ENCODE results near the gene FNDC11. TPM values are rescaled to one million over a fixed set of nuclear protein-coding genes. Genes with fewer than 3 reads are reported as not detected.

Gene FNDC11
- not detected for total RNA-seq
- long read RNA-seq, result 0 reads

DNA sequence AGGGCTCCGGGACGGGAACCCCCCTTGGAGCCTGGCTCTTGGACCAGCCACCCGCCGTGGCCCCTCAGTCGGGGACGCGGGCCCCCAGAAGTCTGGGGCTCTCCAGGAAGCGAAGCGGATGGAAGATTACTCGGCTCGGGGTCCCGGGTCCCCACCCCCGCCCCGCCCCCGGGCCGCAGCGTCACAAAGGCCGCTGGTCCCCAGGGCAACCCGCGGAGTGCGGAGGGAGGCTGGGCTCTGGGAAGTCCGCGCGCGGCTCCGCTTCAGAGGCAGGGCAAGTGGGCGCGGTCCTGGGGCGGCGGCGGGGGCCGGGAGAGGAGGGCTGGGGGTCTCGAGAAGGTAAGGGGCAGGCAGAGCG is at the start of gene FNDC11:
Gene FNDC11 (plus strand): TSS at position 227 of the 358 bp plus-strand sequence. CDS start 1,505 bp downstream, outside the sequence.
- Histone ChIP-seq H3K4me1 (no peaks in the 10 kb centered on the region), H3K36me3 (peaks cover 0 to 3% (median 0%) of the 10 kb centered on the region in 4 donors), H3K27me3 (no peaks in the 10 kb centered on the region), H3K9me3 (no peaks in the 10 kb centered on the region), H3K27ac (no peak within 1 kb of the TSS), H3K4me3 (peak within 1 kb of the TSS; percentile 20 to 39 (median 37))
- peak; percentile 10 to 29 (median 18) for ATAC-seq
- WGBS (ENCODE audit: insufficient coverage, low coverage, low lambda C conversion rate, missing lambda C conversion rate), result 9% methylated on average over 12 of the region's 34 CpGs
- intact Hi-C loops (cut with DNase I), result no loop called here
- TF ChIP-seq POLR2A (IDR thresholded peaks at IDR 0.05), result no peak
- TF ChIP-seq, protein P1, sequence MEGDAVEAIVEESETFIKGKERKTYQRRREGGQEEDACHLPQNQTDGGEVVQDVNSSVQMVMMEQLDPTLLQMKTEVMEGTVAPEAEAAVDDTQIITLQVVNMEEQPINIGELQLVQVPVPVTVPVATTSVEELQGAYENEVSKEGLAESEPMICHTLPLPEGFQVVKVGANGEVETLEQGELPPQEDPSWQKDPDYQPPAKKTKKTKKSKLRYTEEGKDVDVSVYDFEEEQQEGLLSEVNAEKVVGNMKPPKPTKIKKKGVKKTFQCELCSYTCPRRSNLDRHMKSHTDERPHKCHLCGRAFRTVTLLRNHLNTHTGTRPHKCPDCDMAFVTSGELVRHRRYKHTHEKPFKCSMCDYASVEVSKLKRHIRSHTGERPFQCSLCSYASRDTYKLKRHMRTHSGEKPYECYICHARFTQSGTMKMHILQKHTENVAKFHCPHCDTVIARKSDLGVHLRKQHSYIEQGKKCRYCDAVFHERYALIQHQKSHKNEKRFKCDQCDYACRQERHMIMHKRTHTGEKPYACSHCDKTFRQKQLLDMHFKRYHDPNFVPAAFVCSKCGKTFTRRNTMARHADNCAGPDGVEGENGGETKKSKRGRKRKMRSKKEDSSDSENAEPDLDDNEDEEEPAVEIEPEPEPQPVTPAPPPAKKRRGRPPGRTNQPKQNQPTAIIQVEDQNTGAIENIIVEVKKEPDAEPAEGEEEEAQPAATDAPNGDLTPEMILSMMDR (IDR thresholded peaks at IDR 0.05), result no peak
- no peak for DNase-seq

- Histone ChIP-seq H3K27me3 (no peaks in the 10 kb centered on the region), H3K27ac (no peak overlapping the region), H3K9me3 (no peaks in the 10 kb centered on the region), H3K4me3 (no peak overlapping the region), H3K4me1 (no peaks in the 10 kb centered on the region), H3K36me3 (no peaks in the 10 kb centered on the region)
- 58% methylated on average over 6 of the region's 9 CpGs for WGBS (ENCODE audit: insufficient coverage, low coverage, low lambda C conversion rate, missing lambda C conversion rate)
- ATAC-seq (no peak), DNase-seq (no peak)
- TF ChIP-seq, protein P1 (IDR thresholded peaks at IDR 0.05), result no peak
- TF ChIP-seq POLR2A (IDR thresholded peaks at IDR 0.05), result no peak
- intact Hi-C loops (cut with DNase I), result no loop called here
Measured at GRCh38 chr20:63504642-63505041, 49.3 kb upstream of the FNDC11 start.

- Histone ChIP-seq H3K4me3 (no peak overlapping the region), H3K4me1 (no peaks in the 10 kb centered on the region), H3K9me3 (no peaks in the 10 kb centered on the region), H3K36me3 (no peaks in the 10 kb centered on the region), H3K27ac (no peak overlapping the region), H3K27me3 (no peaks in the 10 kb centered on the region)
- TF ChIP-seq, protein P1 (IDR thresholded peaks at IDR 0.05), result no peak
- TF ChIP-seq POLR2A (IDR thresholded peaks at IDR 0.05), result no peak
- intact Hi-C loops (cut with DNase I), result no loop called here
- WGBS (ENCODE audit: insufficient coverage, low coverage, low lambda C conversion rate, missing lambda C conversion rate), result 79% methylated on average over 4 of the region's 8 CpGs
- DNase-seq (peak in 1 of 3 donors; percentile 15), ATAC-seq (no peak)
Measured at GRCh38 chr20:63505281-63505680, 48.7 kb upstream of the FNDC11 start.

GRCh38 chr20:63505723-63506122 is 48.2 kb upstream of the FNDC11 start:
- H3K36me3 ChIP-seq, result no peaks in the 10 kb centered on the region
- no peak overlapping the region for H3K27ac ChIP-seq
- WGBS (ENCODE audit: insufficient coverage, low coverage, low lambda C conversion rate, missing lambda C conversion rate), result 38% methylated on average over 3 of the region's 12 CpGs
- intact Hi-C loops (cut with DNase I), result no loop called here
- no peak for TF ChIP-seq POLR2A (IDR thresholded peaks at IDR 0.05)
- TF ChIP-seq, protein P1 (IDR thresholded peaks at IDR 0.05), result no peak
- H3K4me1 ChIP-seq, result no peaks in the 10 kb centered on the region
- no peak for ATAC-seq
- H3K4me3 ChIP-seq, result no peak overlapping the region
- no peaks in the 10 kb centered on the region for H3K9me3 ChIP-seq
- H3K27me3 ChIP-seq, result no peaks in the 10 kb centered on the region
- DNase-seq, result peak in 1 of 3 donors; percentile 16
